DMS 273 (cell line): Measurements from ENCODE around the gene TNFRSF25.

Experiments
- DNase-seq: peaks from one replicate; lab custom pipeline; 2025; ENCODE audit not compliant: unreplicated experiment; lab: John Stamatoyannopoulos, UW

Gene TNFRSF25

GRCh38 chr1:6466023-6466422 lies at the start of gene TNFRSF25:
TNFRSF25 (minus strand) TSS chr1:6466173; CDS start chr1:6466107, 66 bp downstream.
- no peak for DNase-seq

- no peak for DNase-seq
Measured at GRCh38 chr1:6515771-6516170, 49.8 kb upstream of the TNFRSF25 start.

GRCh38 chr1:6513320-6513801 lies 47.4 kb upstream of the TNFRSF25 start:
- no peak for DNase-seq

GRCh38 chr1:6512908-6513280 lies 46.9 kb upstream of the TNFRSF25 start:
- DNase-seq: no peak

- no peak for DNase-seq
Measured at GRCh38 chr1:6512245-6512907, 46.4 kb upstream of the TNFRSF25 start.

GRCh38 chr1:6511561-6512244 lies 45.7 kb upstream of the TNFRSF25 start:
- peak; percentile 54 for DNase-seq

- peak; percentile 85 for DNase-seq
Measured at GRCh38 chr1:6511056-6511455, 45.1 kb upstream of the TNFRSF25 start.

GRCh38 chr1:6510493-6510892 lies 44.5 kb upstream of the TNFRSF25 start:
- DNase-seq: no peak

- peak; percentile 53 for DNase-seq
Measured at GRCh38 chr1:6509919-6510291, 43.9 kb upstream of the TNFRSF25 start.

- no peak for DNase-seq
Measured at GRCh38 chr1:6509220-6509918, 43.4 kb upstream of the TNFRSF25 start.

GRCh38 chr1:6508816-6509189 lies 42.8 kb upstream of the TNFRSF25 start:
- DNase-seq: no peak

GRCh38 chr1:6508154-6508815 lies 42.3 kb upstream of the TNFRSF25 start:
- peak; percentile 61 for DNase-seq

- DNase-seq: peak; percentile 70
Measured at GRCh38 chr1:6507461-6507911, 41.5 kb upstream of the TNFRSF25 start.

- no peak for DNase-seq
Measured at GRCh38 chr1:6507037-6507428, 41.1 kb upstream of the TNFRSF25 start.

- no peak for DNase-seq
Measured at GRCh38 chr1:6506210-6507036, 40.5 kb upstream of the TNFRSF25 start.

GRCh38 chr1:6505367-6506209 lies 39.6 kb upstream of the TNFRSF25 start:
- no peak for DNase-seq

- DNase-seq: no peak
Measured at GRCh38 chr1:6504887-6505286, 38.9 kb upstream of the TNFRSF25 start.

GRCh38 chr1:6503884-6504602 lies 38.1 kb upstream of the TNFRSF25 start:
- no peak for DNase-seq
